ENCODE data around the gene OR5K4. TPM values are rescaled to one million over a fixed set of nuclear protein-coding genes. Genes with fewer than 3 reads are reported as not detected.

OR5K4 gene
- total RNA-seq, 4 donors from 2014 or later, result not detected

GRCh38 chr3:98371186-98371585, 17.5 kb downstream of the OR5K4 start:
- H3K27ac ChIP-seq, result no peak overlapping the region
- H3K36me3 ChIP-seq, result no peaks in the 10 kb centered on the region
- H3K27me3 ChIP-seq, result no peaks in the 10 kb centered on the region
- H3K4me3 ChIP-seq, result no peak overlapping the region
- no peak for DNase-seq
- no peaks in the 10 kb centered on the region for H3K4me1 ChIP-seq
- no peak for TF ChIP-seq POLR2A (IDR thresholded peaks at IDR 0.05)
- no peak for TF ChIP-seq CTCF (IDR thresholded peaks at IDR 0.05)
- no peaks in the 10 kb centered on the region for H3K9me3 ChIP-seq

GRCh38 chr3:98371853-98372252, 18.2 kb downstream of the OR5K4 start:
- no peak for DNase-seq
- TF ChIP-seq POLR2A (IDR thresholded peaks at IDR 0.05) (no peak), CTCF (IDR thresholded peaks at IDR 0.05) (no peak)
- Histone ChIP-seq H3K27me3 (no peaks in the 10 kb centered on the region), H3K4me1 (no peaks in the 10 kb centered on the region), H3K9me3 (no peaks in the 10 kb centered on the region), H3K27ac (no peak overlapping the region), H3K4me3 (no peak overlapping the region), H3K36me3 (no peaks in the 10 kb centered on the region)

- H3K36me3 ChIP-seq, result no peaks in the 10 kb centered on the region
- H3K27me3 ChIP-seq, result no peaks in the 10 kb centered on the region
- H3K4me3 ChIP-seq, result no peak overlapping the region
- no peak overlapping the region for H3K27ac ChIP-seq
- H3K4me1 ChIP-seq, result no peaks in the 10 kb centered on the region
- TF ChIP-seq CTCF (IDR thresholded peaks at IDR 0.05), result no peak
- TF ChIP-seq POLR2A (IDR thresholded peaks at IDR 0.05), result no peak
- H3K9me3 ChIP-seq, result no peaks in the 10 kb centered on the region
- no peak for DNase-seq
Observed at GRCh38 chr3:98372445-98372844, 18.8 kb downstream of the OR5K4 start.

GRCh38 chr3:98376631-98377030, 23.0 kb downstream of the OR5K4 start:
- Histone ChIP-seq H3K27me3 (no peaks in the 10 kb centered on the region), H3K9me3 (no peaks in the 10 kb centered on the region), H3K27ac (no peak overlapping the region), H3K36me3 (no peaks in the 10 kb centered on the region), H3K4me3 (no peak overlapping the region), H3K4me1 (no peaks in the 10 kb centered on the region)
- TF ChIP-seq CTCF (IDR thresholded peaks at IDR 0.05), result no peak
- no peak for TF ChIP-seq POLR2A (IDR thresholded peaks at IDR 0.05)
- DNase-seq, result no peak

- H3K27me3 ChIP-seq, result no peaks in the 10 kb centered on the region
- H3K4me3 ChIP-seq, result no peak overlapping the region
- TF ChIP-seq POLR2A (IDR thresholded peaks at IDR 0.05) (no peak), CTCF (IDR thresholded peaks at IDR 0.05) (no peak)
- DNase-seq, result no peak
- H3K36me3 ChIP-seq, result no peaks in the 10 kb centered on the region
- no peak overlapping the region for H3K27ac ChIP-seq
- no peaks in the 10 kb centered on the region for H3K4me1 ChIP-seq
- H3K9me3 ChIP-seq, result no peaks in the 10 kb centered on the region
Observed at GRCh38 chr3:98388147-98388546, 34.5 kb downstream of the OR5K4 start.

GRCh38 chr3:98390366-98390765, 36.7 kb downstream of the OR5K4 start, which contains the start of gene OR5K3:
TSS of gene OR5K3 (plus strand) at chr3:98390666. CDS start at chr3:98390666, 0 bp downstream.
- no peak for DNase-seq
- no peaks in the 10 kb centered on the region for H3K4me1 ChIP-seq
- no peaks in the 10 kb centered on the region for H3K36me3 ChIP-seq
- no peak within 1 kb of the TSS for H3K4me3 ChIP-seq
- no peaks in the 10 kb centered on the region for H3K9me3 ChIP-seq
- H3K27me3 ChIP-seq, result no peaks in the 10 kb centered on the region
- no peak for TF ChIP-seq POLR2A (IDR thresholded peaks at IDR 0.05)
- no peak for TF ChIP-seq CTCF (IDR thresholded peaks at IDR 0.05)
- no peak within 1 kb of the TSS for H3K27ac ChIP-seq

Data from Peyer's patch (tissue), 4 donors.